ENCODE results near the gene SHPK.
A peak's percentile ranks its signal among the peaks of the same experiment; 100 is the strongest.

Gene SHPK

DNA sequence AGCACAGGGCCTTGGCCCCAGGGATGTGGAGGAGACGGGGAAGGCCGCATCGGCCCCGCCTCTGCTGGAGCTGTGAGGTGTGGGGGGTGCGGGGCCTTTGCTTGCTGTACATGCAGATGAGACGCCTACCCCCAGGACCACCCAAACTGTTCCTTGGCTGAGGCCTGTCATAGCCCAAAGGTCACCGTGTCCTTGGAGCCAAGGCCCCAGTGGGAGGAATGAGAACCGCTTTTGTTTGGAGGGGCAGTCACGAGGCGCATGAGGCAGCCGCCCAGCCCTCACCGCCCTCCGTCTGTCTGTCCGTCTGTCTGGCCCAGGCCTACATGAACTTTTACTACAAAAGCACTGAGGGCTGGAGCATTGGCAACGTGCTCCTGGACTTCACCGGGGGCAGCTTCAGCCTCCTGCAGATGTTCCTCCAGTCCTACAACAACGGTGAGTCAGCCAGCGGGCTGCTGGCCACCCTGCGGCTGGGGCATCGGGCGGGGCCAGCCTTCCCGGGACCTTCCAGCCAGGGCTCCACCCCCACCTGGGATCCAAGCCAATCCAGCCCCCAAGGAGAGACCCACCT, 23.6 kb upstream of the SHPK start:
- no peak for DNase-seq (ENCODE audit: low spot score)

DNA sequence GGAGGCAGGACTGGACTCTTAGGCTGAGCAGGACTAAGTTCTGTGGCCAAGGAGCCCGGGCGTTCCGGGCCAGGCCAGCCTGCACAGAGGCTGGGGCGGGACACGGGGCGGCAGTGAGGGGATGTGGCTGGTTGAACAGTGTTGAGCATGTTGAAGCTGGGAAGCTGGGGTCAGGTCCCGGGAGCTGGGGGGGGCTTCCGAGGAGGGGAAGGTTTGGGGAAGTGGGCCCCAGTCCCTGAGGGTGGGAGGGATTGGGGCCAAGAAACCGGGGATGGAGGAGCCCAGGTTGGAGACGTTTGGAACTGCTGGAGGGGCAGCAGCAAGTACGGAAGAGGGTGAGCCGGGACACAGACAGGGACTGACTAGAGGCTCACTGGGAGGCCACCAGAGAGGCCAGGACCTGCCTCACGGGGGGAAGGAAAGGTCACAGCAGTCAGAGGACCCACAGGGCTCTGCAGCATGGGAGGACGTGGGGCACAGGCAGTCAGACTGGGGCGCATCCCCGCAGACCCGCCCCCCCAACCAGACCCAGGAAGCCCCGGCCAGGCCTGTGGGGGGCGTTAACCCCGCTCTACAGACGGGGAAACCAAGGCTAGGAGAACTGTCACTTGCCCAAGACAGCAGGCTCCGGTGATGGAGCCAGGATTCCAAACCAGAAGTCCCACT, 22.9 kb upstream of the SHPK start:
- DNase-seq (ENCODE audit: low spot score): no peak

GRCh38 chr17:3657874-3658783, 22.1 kb upstream of the SHPK start:
- DNase-seq (ENCODE audit: low spot score): no peak

GRCh38 chr17:3657588-3657869, 21.5 kb upstream of the SHPK start:
- DNase-seq (ENCODE audit: low spot score): no peak

DNA sequence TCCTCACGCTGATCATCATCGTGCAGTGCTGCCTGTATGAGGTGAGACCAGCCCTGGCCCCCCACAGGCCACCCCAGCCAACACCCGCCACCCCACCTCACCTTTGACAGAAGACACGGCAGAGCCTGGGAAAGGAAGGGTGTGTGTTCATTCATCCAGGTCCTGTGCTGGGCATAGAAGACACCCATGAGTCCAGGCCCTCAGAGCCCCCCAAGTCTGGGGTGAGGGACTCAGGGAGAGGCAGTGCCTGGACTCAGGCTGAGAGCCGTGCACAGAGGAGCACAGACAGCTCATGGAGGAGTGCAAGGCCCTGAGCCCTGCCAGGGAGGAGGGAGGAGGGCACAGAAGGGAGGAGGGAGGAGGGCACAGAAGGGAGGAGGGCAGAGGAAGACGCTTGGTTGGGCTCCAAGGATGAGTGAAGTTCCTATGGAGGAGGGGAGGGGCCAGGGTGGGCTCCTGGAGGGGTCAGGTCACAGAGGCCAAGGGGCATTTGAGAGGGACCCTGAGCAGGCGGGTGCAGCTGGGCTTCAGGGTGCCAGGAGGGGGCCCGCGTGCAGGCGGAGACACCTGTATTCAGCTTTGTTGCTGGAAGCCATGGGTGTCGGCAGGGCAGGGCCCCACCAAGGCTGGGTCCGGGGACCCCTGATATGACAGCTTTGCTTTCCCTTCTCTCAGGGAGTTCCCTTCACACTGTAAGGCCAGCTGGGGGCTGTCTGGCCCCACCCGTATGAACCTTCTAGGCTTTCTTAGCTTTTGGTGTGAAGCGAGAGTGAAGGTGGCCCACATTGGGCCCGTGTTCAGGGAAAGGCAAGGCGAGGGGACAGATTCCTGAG, 20.9 kb upstream of the SHPK start:
- DNase-seq (ENCODE audit: low spot score): no peak

GRCh38 chr17:3656353-3656752, 20.3 kb upstream of the SHPK start:
- no peak for DNase-seq (ENCODE audit: low spot score)

DNA sequence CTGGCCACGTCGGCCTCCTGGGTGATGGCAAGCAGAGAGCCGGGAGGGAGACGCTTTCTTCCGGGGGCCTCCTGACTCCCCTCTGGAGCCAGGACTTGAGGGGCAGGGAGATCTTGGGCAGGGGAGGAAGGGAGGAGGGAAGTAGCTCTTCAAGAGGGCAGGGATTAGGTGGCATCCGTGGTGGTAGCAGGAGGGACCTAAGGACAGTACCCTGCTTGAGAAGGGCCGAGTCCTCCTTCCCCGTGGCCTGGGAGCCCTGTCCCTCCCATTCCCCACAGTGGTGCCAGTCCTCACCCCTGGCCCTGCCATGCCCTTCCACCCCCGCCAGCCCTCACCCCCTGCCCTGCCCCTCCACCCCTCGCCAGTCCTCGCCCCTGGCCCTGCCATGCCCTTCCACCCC, 19.7 kb upstream of the SHPK start:
- DNase-seq (ENCODE audit: low spot score): no peak

- peak; percentile 56 for DNase-seq (ENCODE audit: low spot score)
Measured at GRCh38 chr17:3647769-3648555, 11.9 kb upstream of the SHPK start.

DNA sequence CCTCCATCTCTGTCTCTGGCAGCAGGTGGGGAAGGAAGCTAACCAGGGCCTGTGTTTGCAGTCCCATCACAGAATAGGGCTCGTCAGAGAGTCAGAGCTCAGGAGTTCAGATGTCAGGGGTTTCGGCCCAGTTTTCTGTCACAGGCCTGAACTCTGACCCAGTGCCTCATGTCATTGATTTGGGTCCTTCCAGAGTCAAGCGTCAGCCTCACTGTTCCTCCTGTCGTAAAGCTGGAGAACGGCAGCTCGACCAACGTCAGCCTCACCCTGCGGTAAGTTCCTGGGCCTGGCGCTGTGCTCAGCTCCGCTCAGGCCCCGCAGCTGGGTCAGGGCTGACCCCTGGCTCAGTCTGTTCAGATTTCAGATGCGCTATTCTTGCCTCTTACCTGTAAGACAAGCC, 11.2 kb upstream of the SHPK start:
- no peak for DNase-seq (ENCODE audit: low spot score)

GRCh38 chr17:3645310-3645709, 9.3 kb upstream of the SHPK start:
- no peak for DNase-seq (ENCODE audit: low spot score)

- no peak for DNase-seq (ENCODE audit: low spot score)
Measured at GRCh38 chr17:3643889-3644349, 7.9 kb upstream of the SHPK start.

DNA sequence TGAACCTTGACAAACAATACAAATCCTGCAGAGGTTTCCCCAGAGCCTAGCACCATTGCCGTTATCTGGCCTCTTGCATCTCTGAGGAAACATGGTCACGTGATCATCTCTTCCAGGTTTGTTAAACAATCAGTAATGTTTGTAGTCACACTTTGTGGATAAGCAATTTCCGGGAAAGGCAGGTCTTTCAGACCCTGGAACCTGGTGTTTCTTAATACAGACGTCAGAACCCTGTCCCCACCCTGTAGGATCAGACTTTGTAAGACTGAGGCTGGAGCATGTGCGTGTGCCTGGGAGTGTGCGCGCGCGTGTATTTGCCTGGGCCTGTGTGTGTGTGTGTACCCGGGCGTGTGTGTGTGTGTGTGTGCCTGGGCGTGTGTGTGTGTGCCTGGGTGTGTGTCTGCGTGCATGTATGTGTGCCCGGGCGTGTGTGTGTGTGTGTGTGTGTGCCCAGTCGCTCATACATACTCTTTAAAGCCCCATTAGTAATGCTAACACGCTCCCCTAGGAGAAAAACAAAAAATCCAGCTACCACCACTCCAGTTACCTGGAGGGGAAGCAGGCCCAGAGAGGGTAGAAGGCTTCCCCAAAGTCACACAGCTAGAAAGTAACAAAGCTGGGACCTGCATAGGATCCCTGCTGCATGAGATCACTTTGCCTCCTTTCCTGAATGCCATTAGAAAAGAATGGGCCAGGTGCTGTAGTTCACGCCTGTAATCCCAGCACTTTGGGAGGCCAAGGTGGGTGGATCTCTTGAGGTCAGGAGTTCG, 5.9 kb upstream of the SHPK start:
- no peak for DNase-seq (ENCODE audit: low spot score)

DNA sequence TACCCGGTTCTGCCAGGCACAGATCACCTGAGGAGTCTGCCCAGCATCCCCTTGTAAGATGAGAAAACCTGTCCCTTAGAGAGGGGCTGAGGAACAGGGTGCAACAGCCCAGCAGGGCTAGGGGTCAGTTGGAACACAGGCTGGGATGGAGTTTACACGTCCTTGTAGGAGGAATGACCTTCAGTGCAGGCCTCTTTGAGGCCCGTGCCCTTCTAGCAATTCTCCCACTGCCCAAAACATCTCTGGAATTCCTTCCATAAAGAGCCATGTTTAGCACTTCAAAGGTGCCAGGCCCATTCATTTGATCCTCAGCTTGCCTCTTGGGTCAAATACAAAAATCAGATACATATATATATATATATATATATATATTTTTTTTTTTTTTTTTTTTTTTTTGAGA, 5.0 kb upstream of the SHPK start:
- no peak for DNase-seq (ENCODE audit: low spot score)

DNA sequence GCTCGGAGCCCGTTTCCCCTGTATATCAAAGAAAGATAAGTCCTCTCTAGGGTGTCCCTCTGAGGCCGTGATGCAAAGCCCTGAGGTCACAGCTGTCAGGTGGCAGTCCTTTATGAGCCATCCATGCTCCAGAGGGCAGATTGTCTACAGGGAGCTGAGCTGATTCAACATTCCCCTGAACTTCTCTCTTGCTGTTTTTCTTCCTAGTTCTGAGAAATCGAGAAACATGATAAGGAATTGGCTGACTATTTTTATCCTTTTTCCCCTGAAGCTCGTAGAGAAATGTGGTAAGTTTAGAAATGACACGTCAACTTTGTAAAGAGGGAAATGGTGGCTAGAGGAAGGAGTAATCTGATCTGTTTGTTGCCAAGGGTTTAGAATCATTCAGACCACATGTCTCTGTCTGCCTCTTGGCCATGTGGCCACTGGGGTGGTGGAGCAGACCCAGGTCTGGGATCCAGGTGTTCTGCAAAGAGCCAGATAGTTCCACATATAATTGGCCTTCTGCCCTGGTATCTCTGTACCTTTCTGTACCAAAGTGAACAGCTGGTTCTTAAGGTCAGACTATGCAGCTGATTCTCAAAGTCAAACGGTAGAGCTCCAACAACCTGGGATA, 4.0 kb upstream of the SHPK start:
- no peak for DNase-seq (ENCODE audit: low spot score)

GRCh38 chr17:3636908-3637373, 891 bp upstream of the SHPK start:
- DNase-seq (ENCODE audit: low spot score): no peak

DNA sequence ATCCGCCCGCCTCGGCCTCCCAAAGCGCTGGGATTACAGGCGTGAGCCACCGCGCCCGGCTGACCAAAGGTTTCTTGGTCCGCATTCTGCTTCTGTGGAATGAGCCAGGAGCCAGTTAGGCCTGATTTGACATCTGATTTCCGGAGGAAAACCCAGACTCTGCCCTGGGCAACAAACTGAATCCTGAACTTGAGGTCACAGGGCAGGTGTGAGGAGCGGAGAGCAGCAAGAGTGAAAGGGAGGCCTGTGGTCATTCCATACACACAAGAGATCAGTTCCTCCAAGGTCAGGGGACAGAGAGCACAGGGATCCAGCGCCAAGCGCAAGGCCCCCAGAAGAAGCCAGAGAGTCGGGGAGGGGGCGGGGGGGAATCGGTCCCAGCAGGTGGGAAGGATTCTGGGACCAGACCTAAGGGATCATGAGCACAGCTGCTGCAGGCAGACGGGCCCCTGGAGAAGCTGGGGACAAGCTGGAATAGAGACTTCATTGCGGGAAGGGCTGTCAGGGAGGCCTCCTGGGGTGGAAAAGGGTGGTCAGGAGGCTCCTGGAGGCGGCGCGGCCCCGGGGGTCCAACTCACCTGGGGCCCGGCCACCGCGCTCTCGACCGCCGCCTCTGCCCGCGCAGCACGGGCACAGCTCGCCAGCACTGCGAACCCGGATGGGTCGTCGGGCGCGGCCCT, 436 bp downstream of the SHPK start:
- DNase-seq (ENCODE audit: low spot score): no peak

DNA sequence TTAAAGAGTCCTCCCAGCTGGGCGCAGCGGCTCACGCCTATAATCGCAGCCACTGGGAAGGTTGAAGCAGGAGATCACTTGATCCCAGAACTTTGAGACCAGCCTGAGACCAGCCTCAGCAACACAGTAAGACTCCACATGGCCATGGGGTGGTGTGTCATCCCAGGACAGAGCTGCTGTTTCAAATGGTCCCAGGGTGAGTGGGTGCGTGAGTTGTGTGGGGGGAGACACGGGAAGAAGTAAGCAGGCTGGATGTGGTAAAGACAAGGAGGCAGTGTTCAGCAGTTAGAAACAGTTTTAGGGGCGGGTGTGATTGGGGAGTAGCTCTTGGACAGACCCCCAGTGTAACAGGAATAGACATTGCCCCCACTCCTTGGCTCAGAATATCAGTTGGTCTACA, 3.8 kb downstream of the SHPK start:
- DNase-seq (ENCODE audit: low spot score): no peak

- no peak for DNase-seq (ENCODE audit: low spot score)
Measured at GRCh38 chr17:3630781-3631180, 5.3 kb downstream of the SHPK start.

DNA sequence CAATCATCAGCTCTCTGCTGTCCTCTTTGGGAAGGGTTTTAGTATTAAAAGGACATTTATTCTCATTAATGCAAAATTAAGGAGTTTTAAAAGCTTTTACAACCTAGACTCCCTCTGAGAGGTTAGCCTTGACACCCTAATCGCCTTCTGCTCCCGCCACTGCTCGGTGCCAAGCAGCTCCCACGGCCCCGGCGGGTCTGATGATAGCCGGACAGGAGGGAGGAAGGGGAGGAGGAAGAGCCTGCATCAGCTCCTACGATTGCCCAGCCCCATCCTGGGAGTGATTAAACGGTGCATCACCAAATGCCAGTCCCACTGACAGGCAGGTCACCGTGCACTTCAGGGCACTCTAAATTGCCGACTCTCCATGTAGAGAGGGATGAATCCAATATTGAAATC, 8.3 kb downstream of the SHPK start:
- no peak for DNase-seq (ENCODE audit: low spot score)

All from RKO (cell line).